Embryonic facial prominence (tissue), 1 donor: ENCODE data around the gene MIPOL1.

Source experiments
- DNase-seq: peaks from one replicate; pipeline ENCODE4 v3.0.0-alpha.2; 2016; ENCODE audit errors: extremely low spot score

MIPOL1 gene

GRCh38 chr14:37397941-37398215 lies 200.1 kb downstream of the MIPOL1 start:
- no peak for DNase-seq

- DNase-seq: no peak
Observed at GRCh38 chr14:37399517-37399916, 201.8 kb downstream of the MIPOL1 start.

DNA sequence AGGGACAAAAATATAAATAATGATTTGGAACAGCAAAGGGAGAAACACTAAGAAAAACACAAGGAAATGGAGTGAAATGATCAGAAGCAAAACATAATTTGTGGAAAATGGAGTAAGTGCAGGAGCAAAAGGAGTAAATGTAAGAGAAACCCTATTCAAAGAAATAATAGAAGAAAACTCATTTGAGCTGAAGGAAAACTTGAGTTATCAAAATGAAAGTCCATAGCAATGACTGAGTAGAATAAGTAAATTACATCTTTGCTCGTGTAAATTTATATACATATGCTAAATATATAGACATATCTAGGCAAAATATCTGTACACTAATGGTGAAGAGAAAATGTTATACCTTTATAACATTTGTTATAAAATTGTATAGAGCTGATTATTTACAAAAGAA lies 203.4 kb downstream of the MIPOL1 start:
- no peak for DNase-seq

- no peak for DNase-seq
Observed at GRCh38 chr14:37403626-37404025, 205.9 kb downstream of the MIPOL1 start.

- DNase-seq: no peak
Observed at GRCh38 chr14:37406095-37406494, 208.4 kb downstream of the MIPOL1 start.

DNA sequence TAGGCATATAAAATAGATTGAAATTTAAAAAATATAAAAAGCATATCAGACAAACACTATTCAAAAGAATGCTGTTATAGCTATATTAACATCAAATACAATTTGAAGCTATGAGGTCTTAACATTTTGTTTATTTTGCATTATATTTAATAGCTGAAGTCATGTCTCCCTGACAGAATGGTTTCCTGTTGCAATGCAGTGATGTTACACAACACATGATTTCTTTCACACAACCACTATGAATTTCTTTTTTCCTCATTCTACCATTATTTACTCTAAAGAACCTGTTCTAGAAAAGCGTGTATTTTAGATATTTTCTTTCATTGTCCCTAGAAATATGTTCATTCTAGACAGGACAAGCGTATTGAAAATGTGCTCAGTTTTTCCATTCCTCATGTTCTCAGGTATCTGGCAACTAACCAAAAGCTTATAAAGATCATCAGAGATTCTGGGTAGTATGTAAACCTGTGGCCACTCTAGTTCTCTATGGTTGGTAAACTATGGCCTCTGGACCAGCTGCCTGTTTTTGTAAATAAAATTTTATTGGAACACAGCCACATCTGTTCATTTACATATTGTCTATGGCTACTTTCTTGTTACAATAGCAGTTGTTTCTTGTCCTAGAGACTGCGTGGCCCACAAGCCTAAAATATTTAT lies 213.5 kb downstream of the MIPOL1 start:
- DNase-seq: no peak

DNA sequence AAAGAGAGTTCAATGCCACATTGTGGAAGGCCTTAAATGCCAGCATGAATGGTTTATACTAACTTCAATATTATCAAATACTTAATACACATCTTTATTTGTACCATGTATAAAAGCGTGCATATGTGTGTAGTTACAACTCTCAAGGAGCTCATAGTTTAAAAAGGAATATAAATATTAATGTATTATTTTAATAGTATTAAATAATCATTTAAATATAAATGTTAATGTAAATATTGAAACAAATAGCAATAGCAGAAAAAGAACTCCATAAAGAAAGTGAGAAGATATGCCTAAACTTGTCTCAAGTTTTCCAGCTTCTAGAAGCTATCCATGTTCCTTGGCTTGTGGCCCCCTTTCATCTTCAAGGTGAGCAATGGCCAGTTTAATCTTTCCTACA lies 215.3 kb downstream of the MIPOL1 start:
- DNase-seq: no peak

DNA sequence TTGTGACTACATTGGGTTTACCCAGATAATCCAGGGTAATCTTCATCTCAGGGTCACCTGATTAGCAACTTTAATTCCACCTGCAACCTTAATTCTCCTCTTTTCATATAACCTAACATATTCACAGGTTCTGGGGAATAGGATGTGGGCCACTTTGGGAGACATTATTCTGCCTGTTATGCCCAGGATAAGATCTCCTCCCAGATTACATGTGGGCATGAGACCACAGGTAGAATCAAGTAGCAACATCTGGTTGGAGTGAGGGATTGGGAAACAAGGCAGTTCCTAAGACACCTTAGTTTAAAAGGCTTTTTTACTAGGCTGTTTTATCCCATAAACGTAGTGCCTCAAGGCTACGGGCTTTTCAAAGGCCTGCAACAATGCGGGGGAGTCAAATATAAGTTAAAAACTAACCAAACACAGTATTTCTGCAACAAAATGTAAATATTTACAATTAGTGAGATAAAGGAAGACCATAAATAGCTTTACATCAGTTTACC lies 215.8 kb downstream of the MIPOL1 start:
- no peak for DNase-seq

DNA sequence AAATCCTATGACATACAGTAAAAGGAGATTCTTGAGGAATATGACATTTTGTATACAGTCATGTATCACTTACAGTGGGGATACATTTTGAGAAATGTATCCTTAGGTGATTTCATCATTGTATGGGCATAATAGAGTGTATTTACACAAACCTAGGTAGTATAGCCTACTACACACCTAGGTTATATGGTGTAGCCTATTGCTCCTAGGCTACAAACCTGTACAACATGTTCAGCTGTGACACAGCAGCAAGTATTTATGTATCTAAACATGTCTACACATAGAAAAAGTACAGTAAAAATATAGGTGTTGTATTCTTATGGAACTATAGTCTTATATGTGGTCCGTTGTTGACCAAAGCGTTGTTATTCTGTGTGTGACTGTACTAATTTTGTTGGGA lies 218.5 kb downstream of the MIPOL1 start:
- DNase-seq: no peak

DNA sequence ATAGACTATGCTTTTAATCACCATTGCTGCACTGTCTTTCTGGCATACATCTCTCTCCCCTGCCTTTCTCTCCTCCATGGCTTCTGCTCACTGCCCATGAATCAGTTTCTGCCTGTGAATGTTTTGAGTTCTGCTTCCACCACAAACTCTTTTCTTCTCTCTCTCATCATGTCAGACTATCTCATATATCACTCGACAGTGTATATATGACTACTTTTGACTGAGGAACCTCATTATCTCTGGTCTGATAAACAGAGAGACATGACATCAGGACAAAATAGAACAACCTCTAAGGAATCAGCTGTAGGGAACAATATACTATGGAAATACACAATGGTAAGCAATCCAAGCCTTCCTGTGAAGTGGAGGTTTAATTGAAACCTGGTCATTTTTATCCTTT lies 219.4 kb downstream of the MIPOL1 start:
- no peak for DNase-seq

DNA sequence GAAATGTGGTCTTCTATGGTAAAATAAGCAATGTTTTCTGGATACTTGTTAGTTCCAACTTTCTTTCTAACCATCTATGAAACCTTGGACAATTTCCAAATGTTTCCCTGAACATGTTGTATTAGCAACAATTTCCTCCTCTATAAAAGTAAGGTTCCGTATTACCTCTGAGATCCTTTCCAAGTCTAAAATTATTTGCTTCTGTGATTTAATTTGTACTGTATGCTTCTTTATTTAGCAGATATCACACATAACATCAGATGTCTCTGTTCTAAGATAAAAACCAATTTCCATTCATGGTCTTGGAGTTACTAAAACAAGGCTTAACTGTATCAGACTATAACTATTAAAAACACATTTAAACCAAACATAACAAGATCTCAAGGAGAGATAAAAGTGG lies 220.1 kb downstream of the MIPOL1 start:
- no peak for DNase-seq

- no peak for DNase-seq
Observed at GRCh38 chr14:37420622-37421021, 222.9 kb downstream of the MIPOL1 start.

DNA sequence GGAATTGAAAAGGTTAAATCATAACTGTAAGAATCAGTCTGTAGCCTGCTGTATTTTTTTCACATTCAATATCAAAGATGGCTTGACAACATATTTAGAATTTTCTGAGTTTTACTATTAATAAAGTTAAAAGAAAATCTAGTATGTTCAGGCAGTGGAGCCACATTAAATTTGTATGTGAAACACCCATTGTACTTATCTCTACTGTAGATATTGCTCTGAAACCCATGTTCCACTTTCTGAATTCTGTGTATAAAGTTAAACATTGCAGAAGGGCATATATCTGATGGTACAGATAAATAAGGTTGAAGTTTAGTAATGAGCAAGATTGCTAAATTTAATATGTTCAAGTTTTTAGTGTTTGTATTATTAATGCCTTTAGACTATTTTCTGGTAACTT lies 224.6 kb downstream of the MIPOL1 start:
- DNase-seq: no peak

GRCh38 chr14:37422748-37423147 lies 225.0 kb downstream of the MIPOL1 start:
- no peak for DNase-seq

DNA sequence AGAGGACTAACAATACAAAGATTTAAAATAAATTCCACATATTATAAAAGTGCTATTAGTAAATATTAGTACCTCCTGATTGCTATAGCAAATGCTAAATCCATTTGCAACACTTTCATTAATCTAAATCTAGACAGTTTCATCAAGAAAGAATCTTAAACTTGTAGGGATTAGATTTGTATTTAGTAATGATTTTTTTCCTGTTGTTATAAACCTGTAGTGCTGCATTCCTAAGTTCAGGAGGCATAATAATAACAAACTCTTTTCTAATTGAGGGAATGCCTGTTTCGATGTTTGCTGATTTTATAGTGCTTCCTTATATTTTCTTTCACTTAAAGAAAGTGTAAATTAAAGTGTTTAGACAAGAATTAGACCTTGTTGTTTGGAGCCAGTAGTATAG lies 231.2 kb downstream of the MIPOL1 start:
- DNase-seq: no peak

DNA sequence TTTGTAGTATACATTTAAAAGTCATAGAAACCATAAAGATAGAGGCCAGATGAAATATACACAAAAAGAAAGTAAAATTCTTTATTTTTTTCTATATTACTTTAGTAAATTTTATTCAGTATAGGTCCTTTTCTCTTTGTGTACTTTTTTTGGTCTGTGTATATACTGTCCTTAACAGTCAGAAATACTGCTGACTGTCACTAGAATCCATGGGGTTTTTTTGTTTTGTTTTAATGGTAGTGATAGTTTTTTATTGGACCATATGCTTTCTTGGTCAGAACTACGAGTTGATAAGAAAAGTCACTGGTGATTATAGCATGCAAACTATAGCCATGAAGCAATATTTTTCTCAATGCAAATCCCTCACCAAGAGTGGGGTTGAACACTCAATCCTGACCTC lies 231.9 kb downstream of the MIPOL1 start:
- no peak for DNase-seq

DNA sequence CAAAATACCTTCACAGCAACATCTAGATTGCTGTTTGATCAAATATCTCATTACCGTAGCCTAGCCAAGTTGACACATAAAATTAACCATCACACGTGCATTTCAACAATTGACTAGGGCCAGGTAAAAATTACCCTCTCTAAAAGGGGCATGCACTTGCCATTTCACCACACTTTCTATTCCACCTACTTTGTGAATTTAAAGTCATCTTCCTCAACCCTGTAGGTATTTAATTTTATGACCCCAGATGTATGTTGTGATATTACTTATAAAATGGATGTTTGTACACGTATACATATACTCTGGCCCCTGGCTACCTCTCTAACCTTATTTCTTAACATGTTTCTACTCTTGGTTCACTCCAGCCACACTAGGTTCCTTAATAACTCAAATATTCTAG lies 237.1 kb downstream of the MIPOL1 start:
- DNase-seq: no peak

- DNase-seq: no peak
Observed at GRCh38 chr14:37436519-37436918, 238.8 kb downstream of the MIPOL1 start.

- DNase-seq: no peak
Observed at GRCh38 chr14:37437490-37437889, 239.8 kb downstream of the MIPOL1 start.

GRCh38 chr14:37438444-37438843 lies 240.7 kb downstream of the MIPOL1 start:
- no peak for DNase-seq

- DNase-seq: no peak
Observed at GRCh38 chr14:37443461-37443860, 245.7 kb downstream of the MIPOL1 start.

- no peak for DNase-seq
Observed at GRCh38 chr14:37447883-37448391, 250.2 kb downstream of the MIPOL1 start.

- DNase-seq: no peak
Observed at GRCh38 chr14:37452323-37452722, 254.6 kb downstream of the MIPOL1 start.

DNA sequence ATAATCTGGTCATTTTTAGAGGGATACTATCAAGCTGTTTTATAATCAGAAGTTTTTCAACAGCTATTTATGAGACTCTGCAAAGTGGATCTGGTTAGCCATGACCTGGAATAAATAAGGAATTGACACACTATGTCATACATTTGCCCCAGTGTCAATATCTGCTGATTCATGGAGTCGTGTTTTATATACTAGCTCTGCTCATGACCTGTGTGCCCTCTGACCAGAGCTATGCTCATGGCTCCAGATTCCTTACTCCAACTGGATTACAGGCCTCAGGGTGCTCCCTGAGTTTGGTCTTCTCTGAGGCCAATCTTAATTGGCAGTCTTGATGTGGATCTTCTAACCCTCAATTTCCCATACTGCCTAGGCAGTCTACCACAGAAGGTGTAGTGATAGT lies 256.2 kb downstream of the MIPOL1 start:
- no peak for DNase-seq
